Midbrain (tissue), 1 donor: Measurements from ENCODE around the gene SLC4A2.
"Not testable (repeated sequence)": the region's sequence is repeated elsewhere in the genome, so short reads cannot be mapped to it uniquely, and the experiment has no call there.

Experiments used
- DNase-seq: peaks from one replicate; lab custom pipeline; 2025; lab: John Stamatoyannopoulos, UW

SLC4A2 gene, protein sequence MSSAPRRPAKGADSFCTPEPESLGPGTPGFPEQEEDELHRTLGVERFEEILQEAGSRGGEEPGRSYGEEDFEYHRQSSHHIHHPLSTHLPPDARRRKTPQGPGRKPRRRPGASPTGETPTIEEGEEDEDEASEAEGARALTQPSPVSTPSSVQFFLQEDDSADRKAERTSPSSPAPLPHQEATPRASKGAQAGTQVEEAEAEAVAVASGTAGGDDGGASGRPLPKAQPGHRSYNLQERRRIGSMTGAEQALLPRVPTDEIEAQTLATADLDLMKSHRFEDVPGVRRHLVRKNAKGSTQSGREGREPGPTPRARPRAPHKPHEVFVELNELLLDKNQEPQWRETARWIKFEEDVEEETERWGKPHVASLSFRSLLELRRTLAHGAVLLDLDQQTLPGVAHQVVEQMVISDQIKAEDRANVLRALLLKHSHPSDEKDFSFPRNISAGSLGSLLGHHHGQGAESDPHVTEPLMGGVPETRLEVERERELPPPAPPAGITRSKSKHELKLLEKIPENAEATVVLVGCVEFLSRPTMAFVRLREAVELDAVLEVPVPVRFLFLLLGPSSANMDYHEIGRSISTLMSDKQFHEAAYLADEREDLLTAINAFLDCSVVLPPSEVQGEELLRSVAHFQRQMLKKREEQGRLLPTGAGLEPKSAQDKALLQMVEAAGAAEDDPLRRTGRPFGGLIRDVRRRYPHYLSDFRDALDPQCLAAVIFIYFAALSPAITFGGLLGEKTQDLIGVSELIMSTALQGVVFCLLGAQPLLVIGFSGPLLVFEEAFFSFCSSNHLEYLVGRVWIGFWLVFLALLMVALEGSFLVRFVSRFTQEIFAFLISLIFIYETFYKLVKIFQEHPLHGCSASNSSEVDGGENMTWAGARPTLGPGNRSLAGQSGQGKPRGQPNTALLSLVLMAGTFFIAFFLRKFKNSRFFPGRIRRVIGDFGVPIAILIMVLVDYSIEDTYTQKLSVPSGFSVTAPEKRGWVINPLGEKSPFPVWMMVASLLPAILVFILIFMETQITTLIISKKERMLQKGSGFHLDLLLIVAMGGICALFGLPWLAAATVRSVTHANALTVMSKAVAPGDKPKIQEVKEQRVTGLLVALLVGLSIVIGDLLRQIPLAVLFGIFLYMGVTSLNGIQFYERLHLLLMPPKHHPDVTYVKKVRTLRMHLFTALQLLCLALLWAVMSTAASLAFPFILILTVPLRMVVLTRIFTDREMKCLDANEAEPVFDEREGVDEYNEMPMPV

DNA sequence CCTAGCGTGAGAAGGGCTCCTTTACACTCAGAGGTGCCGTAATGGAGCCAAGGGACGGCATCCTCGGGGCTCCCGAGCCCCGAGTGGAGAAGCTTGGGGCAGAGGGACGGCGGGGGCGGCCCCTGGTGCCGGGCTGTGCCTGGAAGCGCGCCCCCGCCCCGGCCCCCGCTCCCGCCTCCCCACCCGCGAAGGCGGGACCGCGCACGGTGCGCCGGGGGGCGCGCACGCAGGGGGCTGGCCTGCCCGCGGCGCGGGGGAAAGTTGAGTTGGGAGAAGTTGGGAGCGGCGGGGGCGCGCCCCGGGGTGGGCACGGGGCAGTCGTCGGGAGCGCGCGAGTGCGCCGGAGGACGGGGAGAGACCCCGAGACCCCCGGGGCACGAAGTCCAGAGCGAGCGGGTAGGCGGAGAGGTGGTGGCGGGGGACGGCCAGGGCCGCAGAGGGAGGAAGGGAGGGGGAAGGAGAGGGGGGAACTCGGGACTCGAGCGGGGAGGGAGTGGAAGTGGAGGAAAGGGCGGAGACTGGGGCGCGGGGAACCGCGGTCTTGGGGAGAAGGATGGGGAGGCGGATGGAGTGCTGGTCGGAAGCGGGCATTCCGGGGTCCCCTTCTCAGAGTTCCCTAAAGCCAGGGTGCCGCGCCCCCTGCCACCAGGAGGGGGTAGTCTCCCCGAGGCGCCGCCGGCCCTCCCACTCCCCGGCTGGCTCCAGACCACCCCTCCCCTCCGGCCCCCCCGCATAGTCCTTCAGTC, at the start of gene SLC4A2:
TSS of gene SLC4A2 (plus strand) at position 223 of the 746 bp plus-strand sequence. CDS start 2,399 bp downstream, outside the sequence.
- peak; percentile 88 for DNase-seq

DNA sequence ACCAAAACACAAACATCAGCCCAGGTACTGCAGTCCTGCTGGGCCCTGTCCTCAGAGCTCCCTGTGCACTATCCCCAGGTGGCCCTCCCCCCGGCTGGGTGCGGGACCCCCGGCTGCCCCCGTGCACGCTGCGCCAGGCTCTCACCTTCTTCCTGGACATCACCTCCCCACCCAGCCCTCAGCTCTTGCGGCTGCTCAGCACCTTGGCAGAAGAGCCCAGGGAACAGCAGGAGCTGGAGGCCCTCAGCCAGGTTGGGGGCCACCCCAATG, 49.4 kb upstream of the SLC4A2 start:
- no peak for DNase-seq

DNA sequence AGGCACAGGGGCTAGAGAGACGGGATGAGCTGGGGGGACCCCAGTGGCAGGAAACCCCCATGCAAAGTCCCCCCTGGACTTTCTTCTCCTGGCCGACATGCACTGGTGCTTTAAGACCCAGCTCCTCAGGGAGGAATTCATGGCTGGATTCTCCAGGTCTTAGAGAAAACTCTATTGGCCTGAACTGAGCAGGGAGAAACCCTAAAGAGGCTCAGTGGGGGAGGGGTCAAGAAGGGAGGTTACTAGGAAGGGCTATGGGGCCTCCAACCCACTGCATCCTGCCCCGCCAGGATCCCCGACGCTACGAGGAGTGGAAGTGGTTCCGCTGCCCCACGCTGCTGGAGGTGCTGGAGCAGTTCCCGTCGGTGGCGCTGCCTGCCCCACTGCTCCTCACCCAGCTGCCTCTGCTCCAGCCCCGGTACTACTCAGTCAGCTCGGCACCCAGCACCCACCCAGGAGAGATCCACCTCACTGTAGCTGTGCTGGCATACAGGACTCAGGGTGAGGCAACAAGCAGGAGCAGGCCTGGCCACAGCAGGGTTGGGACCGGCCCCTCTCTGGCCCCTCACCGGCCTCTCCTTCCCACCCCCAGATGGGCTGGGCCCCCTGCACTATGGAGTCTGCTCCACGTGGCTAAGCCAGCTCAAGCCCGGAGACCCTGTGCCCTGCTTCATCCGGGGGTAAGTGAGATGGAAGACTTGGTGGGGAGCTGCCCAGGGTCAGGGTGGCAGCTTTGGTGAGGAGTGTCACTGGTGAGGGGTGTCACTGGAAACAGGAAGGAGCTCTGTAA, 48.9 kb upstream of the SLC4A2 start:
- no peak for DNase-seq

DNA sequence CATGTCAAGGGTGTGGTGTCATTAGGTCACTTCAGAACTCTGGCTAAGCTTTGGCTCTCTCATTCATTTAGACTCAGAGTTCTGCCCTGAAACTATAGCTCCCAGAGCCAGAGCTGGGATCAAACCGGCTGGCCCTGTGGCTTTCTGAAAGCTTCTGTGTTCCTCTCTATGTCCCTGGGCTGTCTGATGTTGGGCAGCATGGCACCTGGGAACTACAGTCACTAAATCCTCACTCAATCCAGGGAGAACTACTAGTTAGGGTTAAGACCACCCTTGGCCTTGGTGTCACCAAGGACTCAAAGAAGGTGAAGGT, 48.3 kb upstream of the SLC4A2 start:
- DNase-seq = no peak

DNA sequence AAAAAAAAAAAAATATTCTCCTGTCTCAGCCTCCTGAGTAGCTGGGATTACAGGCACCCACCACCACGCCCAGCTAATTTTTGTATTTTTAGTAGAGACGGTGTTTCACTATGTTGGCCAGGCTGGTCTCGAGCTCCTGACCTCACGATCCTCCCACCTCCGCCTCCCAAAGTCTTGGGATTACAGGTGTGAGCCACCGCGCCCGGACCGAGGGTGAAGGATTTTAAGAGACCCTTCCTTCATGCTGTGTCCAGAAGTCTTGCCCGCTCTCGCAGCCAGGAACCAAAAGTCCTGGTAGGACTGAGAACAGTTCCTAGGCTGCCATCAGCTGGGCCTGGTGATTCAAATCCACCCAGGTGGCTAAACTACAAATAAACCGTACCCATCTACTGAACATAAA, 47.8 kb upstream of the SLC4A2 start:
- not testable (repeated sequence) for DNase-seq

DNA sequence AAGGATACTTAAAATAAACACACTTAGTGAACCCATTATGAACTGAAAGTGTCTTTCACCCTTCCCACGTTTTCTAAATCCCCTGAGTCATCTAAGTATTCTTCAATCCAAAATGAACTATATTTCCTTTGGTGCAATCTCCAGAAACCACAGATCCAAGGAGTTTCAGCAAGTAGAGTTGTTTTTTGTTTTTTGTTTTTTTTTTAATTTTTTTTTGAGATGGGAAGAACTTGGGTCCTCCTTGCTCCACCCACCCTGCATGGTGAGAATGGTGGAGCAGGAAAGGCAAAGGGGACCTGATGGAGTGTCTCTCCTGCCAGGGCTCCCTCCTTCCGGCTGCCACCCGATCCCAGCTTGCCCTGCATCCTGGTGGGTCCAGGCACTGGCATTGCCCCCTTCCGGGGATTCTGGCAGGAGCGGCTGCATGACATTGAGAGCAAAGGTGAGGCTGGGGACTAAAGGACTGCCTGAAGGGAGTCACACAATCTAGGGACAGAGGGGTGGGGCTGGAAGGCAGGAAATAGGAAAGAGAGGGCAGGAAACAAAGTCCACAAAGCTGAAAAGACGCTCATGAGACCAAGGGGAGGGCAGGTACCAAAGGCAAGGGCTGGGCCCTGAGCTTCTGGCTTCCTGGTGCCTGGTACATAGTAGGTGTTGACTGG, 47.2 kb upstream of the SLC4A2 start:
- no peak for DNase-seq

DNA sequence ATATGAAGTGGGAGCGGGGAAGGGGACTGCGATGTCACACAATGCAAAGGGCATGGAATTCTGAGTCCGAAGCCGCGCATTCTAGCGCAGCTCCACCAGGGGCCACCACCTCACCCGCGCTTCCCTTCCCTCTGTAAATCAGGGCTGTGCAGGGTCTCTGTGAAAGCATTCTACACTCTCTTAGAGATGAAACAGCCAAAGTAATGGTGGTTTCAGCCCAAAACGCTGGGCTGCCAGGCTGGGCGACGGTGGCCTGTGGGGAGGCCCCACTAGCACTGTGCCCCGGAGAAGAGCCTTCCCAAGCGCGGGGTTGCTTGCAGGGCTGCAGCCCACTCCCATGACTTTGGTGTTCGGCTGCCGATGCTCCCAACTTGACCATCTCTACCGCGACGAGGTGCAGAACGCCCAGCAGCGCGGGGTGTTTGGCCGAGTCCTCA, 46.5 kb upstream of the SLC4A2 start:
- no peak for DNase-seq

DNA sequence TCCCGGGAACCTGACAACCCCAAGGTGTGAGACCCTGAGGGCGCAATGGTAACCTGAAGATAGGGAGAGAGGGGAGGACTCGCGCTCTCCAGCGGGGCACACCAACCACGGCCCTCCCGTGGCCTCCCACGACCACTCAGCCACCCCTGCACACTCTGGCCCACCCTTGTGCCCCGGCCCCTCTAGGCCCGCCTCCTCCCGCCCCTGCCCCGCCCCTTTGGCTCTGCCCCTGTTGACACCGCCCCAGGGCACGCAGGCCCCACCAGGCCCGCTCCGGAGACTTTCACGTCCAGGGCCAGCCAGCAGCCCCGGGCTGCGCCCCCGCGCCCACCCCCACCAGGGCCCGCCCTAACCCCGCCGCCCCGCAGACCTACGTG, 46.0 kb upstream of the SLC4A2 start:
- DNase-seq = no peak

DNA sequence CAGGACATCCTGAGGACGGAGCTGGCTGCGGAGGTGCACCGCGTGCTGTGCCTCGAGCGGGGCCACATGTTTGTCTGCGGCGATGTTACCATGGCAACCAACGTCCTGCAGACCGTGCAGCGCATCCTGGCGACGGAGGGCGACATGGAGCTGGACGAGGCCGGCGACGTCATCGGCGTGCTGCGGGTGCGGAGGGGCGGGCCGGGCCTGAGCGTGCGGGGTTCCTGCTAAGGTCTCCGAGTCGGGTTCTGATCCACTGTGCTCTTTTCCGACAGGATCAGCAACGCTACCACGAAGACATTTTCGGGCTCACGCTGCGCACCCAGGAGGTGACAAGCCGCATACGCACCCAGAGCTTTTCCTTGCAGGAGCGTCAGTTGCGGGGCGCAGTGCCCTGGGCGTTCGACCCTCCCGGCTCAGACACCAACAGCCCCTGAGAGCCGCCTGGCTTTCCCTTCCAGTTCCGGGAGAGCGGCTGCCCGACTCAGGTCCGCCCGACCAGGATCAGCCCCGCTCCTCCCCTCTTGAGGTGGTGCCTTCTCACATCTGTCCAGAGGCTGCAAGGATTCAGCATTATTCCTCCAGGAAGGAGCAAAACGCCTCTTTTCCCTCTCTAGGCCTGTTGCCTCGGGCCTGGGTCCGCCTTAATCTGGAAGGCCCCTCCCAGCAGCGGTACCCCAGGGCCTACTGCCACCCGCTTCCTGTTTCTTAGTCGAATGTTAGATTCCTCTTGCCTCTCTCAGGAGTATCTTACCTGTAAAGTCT, 45.5 kb upstream of the SLC4A2 start:
- DNase-seq = peak; percentile 57

DNA sequence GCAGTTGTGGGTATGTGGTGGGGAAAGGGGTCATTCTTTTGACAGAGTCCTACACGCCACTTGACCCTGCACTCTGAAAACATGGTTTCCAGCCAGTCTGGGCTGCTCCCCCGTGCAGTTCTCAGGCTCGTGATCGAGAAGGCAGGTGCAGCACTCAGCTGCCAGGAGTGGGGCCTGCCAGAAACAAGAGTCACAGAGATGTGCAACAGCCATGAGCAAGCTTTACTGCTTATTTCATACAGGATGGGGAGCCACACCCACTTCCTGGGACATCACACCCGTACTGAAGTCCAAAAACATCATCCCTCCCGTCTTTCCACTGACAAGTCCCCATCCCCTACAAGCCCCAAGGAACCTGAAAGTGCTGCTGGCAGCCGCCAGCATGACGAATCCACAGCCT, 44.4 kb upstream of the SLC4A2 start:
- DNase-seq = no peak

DNA sequence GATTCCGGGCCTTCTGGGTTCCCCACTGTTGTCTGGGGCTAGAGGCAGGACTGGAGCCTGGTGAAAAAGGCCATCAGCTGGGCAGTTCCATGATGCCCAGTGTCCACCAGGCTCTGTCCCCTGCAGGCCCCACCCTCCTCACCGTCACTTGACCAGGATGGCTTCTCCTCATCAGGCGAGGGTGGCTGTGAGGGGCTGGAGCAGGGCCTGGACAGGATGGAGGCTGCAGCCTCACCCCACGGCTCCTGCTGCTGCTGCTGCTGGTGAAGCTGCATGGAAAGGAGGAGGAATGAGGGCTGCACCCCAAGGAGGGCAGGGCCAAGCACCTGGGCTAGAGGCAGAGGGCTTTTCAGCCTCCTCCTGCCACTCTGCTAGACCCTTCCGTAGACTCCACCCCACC, 43.4 kb upstream of the SLC4A2 start:
- DNase-seq = no peak

DNA sequence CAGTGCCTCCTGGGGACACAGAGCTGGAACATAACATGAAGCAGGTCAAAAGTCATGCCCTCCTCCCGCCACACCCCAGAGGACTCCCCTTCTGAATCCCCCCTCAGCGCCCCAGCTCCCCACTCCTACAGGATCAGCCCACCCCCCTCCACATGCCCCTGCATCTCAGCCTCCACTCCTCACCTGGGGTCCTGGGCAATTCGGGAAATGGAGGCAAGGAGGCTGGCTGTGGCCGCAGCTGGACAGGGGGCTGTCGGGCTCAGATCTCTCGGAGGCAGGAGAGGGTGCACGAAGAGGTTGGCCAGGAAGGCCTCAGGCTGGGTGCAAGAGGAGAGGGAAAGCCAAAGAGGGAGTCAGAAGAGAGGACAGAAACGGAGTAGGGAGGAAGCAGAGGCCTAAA, 42.9 kb upstream of the SLC4A2 start:
- DNase-seq = no peak

DNA sequence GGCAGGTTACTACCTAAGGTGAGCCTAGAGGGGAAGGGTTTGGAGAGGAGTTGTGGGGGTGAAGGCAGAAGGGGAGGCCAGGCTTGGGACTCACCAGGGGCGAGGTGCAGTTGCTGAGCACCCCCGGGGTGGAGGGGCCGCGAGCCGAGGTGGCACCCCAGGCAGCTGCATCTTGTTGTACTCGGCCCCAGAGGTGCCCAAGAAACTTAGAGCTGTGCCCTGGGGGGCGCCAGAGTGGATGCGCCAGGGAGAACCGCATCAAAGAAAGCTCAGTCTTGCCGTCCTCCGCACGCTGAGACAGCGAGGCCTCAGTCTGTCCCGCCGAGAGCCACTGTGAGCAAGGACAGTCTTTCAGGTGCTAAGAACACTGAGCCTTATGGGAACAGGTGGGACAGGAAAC, 42.4 kb upstream of the SLC4A2 start:
- DNase-seq = no peak

DNA sequence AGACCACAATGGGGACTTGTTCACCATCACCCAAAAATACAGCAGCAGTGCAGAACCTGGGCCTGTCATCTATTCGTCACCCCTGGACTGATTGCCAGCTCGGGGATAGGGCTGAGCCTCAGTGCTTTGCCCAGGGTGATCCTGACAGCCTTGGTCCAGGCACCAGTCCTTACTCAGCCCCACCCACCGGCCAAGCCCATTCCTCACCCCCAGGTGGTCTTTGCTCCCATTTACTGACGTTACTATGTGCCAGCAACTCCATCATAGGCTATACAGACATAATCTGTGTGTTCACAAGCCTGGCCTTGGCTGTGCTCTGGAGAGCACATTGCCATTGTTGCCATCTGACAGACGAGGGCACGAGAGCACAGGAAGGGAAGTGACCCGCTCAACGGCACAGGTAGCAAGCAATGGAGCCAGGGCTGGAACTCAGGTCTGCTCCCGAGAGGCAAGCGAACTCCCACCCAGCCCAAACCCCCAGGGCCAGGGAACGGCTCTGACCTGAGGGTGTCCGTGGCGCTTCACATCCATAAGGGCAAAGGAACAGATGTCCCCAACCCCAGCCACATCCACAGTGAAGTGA, 41.9 kb upstream of the SLC4A2 start:
- DNase-seq = no peak

DNA sequence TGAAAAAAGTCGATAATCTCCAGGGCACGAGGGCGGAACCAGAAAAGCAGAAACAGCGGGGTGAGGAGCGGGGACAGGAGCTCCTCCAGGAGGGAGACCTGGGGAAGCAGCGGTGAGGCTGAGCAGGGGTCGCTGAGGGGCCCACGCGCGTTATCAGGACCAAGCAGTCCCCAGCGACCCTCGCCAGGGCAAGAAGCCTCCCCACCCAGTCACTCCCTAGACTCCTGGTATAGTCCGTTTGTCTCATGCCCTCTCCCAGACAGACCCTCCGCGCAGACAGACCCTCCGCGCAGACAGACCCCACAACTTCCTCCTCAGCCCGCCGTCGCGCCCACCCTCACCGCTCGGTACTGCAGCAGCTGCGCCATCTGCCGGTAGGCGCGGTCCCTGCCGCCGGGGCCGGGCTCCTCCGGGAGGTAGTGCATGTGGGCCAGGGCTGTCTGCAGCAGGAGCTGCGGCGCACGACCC, 41.4 kb upstream of the SLC4A2 start:
- peak; percentile 57 for DNase-seq

DNA sequence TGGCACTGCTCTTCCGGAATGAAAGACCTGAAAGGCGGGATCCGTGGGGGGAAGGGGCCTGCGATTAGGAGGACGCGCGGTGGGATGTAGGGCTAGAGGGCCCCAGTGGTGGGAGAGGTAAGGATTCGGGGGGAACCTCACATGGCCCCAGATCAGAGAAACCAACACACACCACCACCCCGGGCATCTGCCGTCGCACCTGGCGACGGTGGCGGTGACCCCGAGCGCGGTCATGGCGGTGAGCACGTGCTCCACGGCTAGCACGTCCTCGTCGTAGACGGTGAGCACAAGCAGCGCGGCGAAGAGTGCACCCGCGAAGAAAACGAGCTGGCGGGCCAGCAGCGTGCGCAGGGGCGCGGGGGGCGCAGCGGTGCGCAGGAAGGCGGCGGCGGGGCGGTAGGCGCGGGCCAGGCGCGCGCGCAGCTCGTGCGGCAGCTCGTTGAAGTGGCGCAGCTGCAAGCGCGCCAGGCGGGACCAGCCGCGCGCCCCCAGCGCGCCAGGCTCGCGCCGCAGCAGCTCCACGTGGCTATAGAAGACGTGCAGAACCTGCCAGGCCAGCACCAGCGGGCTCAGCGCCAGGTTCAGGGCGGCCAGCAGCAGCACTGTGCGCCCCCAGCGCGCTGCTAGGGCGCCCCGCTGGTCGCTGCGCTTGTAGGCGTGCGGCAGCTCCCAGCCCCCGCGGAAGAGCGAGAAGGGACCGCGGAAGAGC, 40.8 kb upstream of the SLC4A2 start:
- no peak for DNase-seq

DNA sequence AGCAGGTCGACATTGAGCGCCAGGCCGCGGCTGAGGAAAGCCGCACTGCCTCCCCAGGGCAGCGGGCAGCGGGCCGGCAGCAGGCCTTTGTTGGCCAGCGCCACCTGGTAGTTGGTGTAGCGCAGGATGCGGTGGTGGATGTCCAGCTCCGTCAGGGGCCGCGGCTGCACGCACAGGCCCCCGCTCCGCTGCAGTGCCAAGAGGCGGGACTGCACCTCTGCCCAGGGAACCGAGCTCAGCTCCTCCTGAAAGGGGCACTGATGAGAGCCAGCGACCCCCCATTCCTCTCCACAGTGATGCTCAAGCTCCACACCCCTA, 40.3 kb upstream of the SLC4A2 start:
- no peak for DNase-seq

DNA sequence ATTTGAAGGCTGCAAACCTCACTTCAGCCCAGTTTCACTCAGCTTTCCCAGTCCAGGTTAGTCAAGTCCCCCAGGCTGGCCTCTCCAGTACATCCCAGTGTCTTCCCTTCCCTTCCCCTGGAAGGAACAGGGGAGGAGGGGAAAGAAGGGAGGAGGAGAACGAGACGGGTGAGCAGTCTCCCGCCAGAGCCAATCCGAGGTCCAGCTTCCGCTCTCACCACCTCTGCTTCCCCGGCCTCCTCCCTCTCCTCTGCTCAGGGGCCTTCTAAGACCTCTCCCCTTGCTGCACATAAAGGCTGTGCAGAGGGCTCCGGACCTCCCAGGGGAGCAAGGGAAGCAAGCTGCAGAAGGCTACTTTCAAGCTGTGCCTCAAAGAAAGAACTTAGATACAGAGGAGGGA, 39.2 kb upstream of the SLC4A2 start:
- DNase-seq = no peak

DNA sequence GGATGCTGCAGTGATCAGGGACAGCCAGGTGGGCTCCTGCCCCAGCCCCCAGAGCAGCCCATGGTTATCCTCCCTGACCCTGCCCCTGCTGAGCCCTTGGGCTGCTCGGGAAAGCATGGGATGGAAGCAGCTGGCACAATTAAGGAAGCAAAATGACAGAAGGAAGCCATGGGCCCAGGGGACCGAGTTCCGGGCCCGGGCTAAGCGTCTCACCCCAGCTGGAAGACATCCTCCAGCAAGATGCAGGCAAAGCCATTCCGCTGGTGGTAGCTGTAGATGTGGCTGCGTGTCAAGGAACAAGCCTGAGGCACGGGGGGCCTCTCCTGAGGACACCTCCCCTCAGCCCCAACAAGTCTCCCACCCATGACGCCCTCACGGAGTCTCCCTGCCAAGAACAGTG, 36.2 kb upstream of the SLC4A2 start:
- no peak for DNase-seq
